CD14-positive monocyte (primary cell): ENCODE measurements around the gene CFAP57. TPM values are rescaled to one million over a fixed set of nuclear protein-coding genes. Genes with fewer than 3 reads are reported as not detected.

Experiments used
- DNase-seq, 3 donors: peaks; one replicate each; pipeline ENCODE4 v3.0.0-alpha.2; 2011 to 2022
- H2AFZ ChIP-seq: 2 replicates; pipeline ENCODE4 v1.6.0; 2012; ENCODE audit warnings: mild to moderate bottlenecking, low read depth, low read length, inconsistent platforms; ENCODE audit not compliant: insufficient read depth, poor library complexity, severe bottlenecking
- H3K27ac ChIP-seq, 2 donors: 1 replicate in 1 of 2; 2 replicates in 1 of 2; pipeline ENCODE4 v1.5.1; 2012 to 2013; ENCODE audit warnings: low read length in 2 of 2, control low read depth in 1 of 2, inconsistent platforms in 1 of 2, low read depth in 1 of 2, mild to moderate bottlenecking in 1 of 2
- H3K27me3 ChIP-seq, 2 donors: one replicate each; pipeline versions ENCODE4 v1.6.0 to v1.6.1; 2011 to 2013; ENCODE audit warnings: low read length in 2 of 2; ENCODE audit not compliant: control insufficient read depth in 2 of 2, insufficient read depth in 2 of 2
- H3K36me3 ChIP-seq, 2 donors: replicated peaks in 1 of 2; 1 replicate in 1 of 2; 2 replicates in 1 of 2; pipeline versions ENCODE4 v1.5.1 to v1.6.1; 2012 to 2013; ENCODE audit warnings: low read length in 2 of 2, control low read depth in 1 of 2, inconsistent platforms in 1 of 2, mild to moderate bottlenecking in 1 of 2; ENCODE audit not compliant: insufficient read depth in 2 of 2, control insufficient read depth in 1 of 2
- H3K4me1 ChIP-seq, 2 donors: 1 replicate in 1 of 2; 2 replicates in 1 of 2; pipeline versions ENCODE4 v1.5.1 to v1.6.1; 2012 to 2013; ENCODE audit warnings: low read length in 2 of 2, control low read depth in 1 of 2, inconsistent platforms in 1 of 2, mild to moderate bottlenecking in 1 of 2, moderate library complexity in 1 of 2; ENCODE audit not compliant: insufficient read depth in 2 of 2, control insufficient read depth in 1 of 2
- H3K4me2 ChIP-seq: replicated peaks from 2 replicates; pipeline ENCODE3; 2012; ENCODE audit warnings: low read length, moderate library complexity, mild to moderate bottlenecking; ENCODE audit not compliant: poor library complexity, severe bottlenecking; ENCODE audit errors: extremely low read depth
- H3K4me3 ChIP-seq, 3 experiments: fragments of 200-600 bp in 1 of 3; sonication (generic) in 1 of 3; replicated peaks in 1 of 3; 1 replicate in 2 of 3; 2 replicates in 1 of 3; pipeline ENCODE4 v1.5.1; 2011 to 2013; ENCODE audit warnings: low read length in 3 of 3, mild to moderate bottlenecking in 3 of 3, control low read depth in 2 of 3, low read depth in 2 of 3, inconsistent platforms in 1 of 3, moderate library complexity in 1 of 3
- H3K79me2 ChIP-seq: 2 replicates; pipeline ENCODE4 v1.6.0; 2012; ENCODE audit warnings: mild to moderate bottlenecking, control low read depth, inconsistent platforms, low read length, moderate library complexity; ENCODE audit not compliant: insufficient read depth
- H3K9ac ChIP-seq: 2 replicates; pipeline ENCODE4 v1.6.0; 2017; ENCODE audit warnings: low read length, mild to moderate bottlenecking; ENCODE audit not compliant: insufficient read depth, poor library complexity, severe bottlenecking
- H3K9me3 ChIP-seq, 2 donors: replicated peaks in 1 of 2; 1 replicate in 1 of 2; 2 replicates in 1 of 2; pipeline versions ENCODE4 v1.5.1 to v1.6.1; 2012 to 2013; ENCODE audit warnings: low read length in 2 of 2, control low read depth in 1 of 2; ENCODE audit not compliant: control insufficient read depth in 1 of 2, insufficient read depth in 1 of 2
- H4K20me1 ChIP-seq: 2 replicates; pipeline ENCODE4 v1.6.0; 2012; ENCODE audit warnings: mild to moderate bottlenecking, low read length, control low read depth, moderate library complexity; ENCODE audit not compliant: insufficient read depth
- H3K27ac Mint-ChIP-seq, 7 donors: one replicate each; pipeline ENCODE4 v1.8.0; 2020; ENCODE audit warnings: mild to moderate bottlenecking in 7 of 7, mixed read lengths in 7 of 7, moderate library complexity in 6 of 7, inconsistent platforms in 2 of 7
- H3K27me3 Mint-ChIP-seq, 3 donors: one replicate each; pipeline ENCODE4 v1.8.0; 2021 to 2022; ENCODE audit warnings: low read depth in 3 of 3, mild to moderate bottlenecking in 3 of 3, mixed read lengths in 3 of 3, moderate library complexity in 3 of 3, inconsistent platforms in 1 of 3
- H3K36me3 Mint-ChIP-seq, 2 donors: one replicate each; pipeline ENCODE4 v1.8.0; 2020; ENCODE audit warnings: mixed read lengths in 2 of 2, inconsistent platforms in 1 of 2, mild to moderate bottlenecking in 1 of 2
- H3K4me1 Mint-ChIP-seq: one replicate; pipeline ENCODE4 v1.8.0; 2020; ENCODE audit warnings: mild to moderate bottlenecking, mixed read lengths
- H3K4me3 Mint-ChIP-seq, 2 donors: one replicate each; pipeline ENCODE4 v1.8.0; 2020; ENCODE audit warnings: mild to moderate bottlenecking in 2 of 2, mixed read lengths in 2 of 2, moderate library complexity in 1 of 2
- H3K9me3 Mint-ChIP-seq, 7 donors: one replicate each; pipeline ENCODE4 v1.8.0; 2020 to 2022; ENCODE audit warnings: mixed read lengths in 7 of 7, mild to moderate bottlenecking in 6 of 7, moderate library complexity in 6 of 7, inconsistent platforms in 2 of 7
- WGBS: methylation state at CpG from one replicate; pipeline ENCODE4 v1.1.5; 2013; ENCODE audit warnings: missing lambda C conversion rate; ENCODE audit not compliant: insufficient coverage; 5-methylcytosine and 5-hydroxymethylcytosine counted together
- intact Hi-C, 2 donors: fragments of 100-400 bp; cut with micrococcal nuclease; formaldehyde crosslinking; loops; one replicate each; pipeline versions ENCODE4 v1.15.0 to v1.15.1; 2023
- polyA plus RNA-seq, 3 donors: library from polyadenylated mRNA; depleted of rRNA in 1 of 3; unstranded in 2 of 3; stranded (reverse) in 1 of 3; fragments of 300-500 nt in 2 of 3; fragments of >200 nt in 1 of 3; fragmentation: Illumina TruSeq in 2 of 3; gene quantifications; 1 replicate in 2 of 3; 2 replicates in 1 of 3; pipeline ENCODE4 v1.2.3, GENCODE V29; 2012 to 2021
- TF ChIP-seq, protein P1 (sequence below): fragments of 200-600 bp; IDR thresholded peaks from one replicate; pipeline ENCODE4 v1.8.0; 2022; ENCODE audit warnings: antibody characterized with exemption, mild to moderate bottlenecking

The CFAP57 gene
- polyA plus RNA-seq, 3 donors = 0.01 to 0.05 TPM; not detected in 1

DNA sequence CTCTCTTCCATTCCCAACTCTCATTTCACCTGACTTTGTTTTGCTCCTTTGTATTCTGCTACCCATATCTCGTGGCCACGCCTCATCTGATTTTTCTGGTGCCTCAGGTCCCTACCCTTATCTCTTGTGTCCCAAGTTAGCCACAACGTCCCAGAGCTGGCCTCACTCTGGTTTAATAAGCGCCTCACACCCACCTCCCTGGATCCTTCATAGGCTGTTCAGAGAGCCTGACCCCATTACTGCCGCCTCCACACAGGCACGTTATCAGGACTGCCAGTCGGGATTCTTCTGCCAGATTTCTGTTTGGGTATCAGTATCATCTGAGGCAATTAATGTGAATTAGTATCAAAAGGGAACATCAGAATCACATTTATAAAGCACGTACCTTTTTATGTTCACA, 62.9 kb downstream of the CFAP57 start:
- H3K9me3 ChIP-seq = no peaks in the 10 kb centered on the region
- H3K27ac Mint-ChIP-seq = no peak overlapping the region
- intact Hi-C loops = no loop called here
- TF ChIP-seq, protein P1, sequence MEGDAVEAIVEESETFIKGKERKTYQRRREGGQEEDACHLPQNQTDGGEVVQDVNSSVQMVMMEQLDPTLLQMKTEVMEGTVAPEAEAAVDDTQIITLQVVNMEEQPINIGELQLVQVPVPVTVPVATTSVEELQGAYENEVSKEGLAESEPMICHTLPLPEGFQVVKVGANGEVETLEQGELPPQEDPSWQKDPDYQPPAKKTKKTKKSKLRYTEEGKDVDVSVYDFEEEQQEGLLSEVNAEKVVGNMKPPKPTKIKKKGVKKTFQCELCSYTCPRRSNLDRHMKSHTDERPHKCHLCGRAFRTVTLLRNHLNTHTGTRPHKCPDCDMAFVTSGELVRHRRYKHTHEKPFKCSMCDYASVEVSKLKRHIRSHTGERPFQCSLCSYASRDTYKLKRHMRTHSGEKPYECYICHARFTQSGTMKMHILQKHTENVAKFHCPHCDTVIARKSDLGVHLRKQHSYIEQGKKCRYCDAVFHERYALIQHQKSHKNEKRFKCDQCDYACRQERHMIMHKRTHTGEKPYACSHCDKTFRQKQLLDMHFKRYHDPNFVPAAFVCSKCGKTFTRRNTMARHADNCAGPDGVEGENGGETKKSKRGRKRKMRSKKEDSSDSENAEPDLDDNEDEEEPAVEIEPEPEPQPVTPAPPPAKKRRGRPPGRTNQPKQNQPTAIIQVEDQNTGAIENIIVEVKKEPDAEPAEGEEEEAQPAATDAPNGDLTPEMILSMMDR = no peak
- no peaks in the 10 kb centered on the region for H4K20me1 ChIP-seq
- H3K27me3 ChIP-seq = no peaks in the 10 kb centered on the region
- no peak for DNase-seq
- H3K4me3 ChIP-seq = no peak overlapping the region
- H3K4me1 ChIP-seq = peaks cover 0 to 8% of the 10 kb centered on the region in 2 donors
- no peak overlapping the region for H3K27ac ChIP-seq
- no peaks in the 10 kb centered on the region for H3K36me3 ChIP-seq
- peaks cover 16% of the 10 kb centered on the region for H3K4me1 Mint-ChIP-seq
- H3K9me3 Mint-ChIP-seq = no peaks in the 10 kb centered on the region
- H3K9ac ChIP-seq = no peak overlapping the region
- WGBS = 98% methylated on average over 4 of the region's 8 CpGs
- H2AFZ ChIP-seq = no peak overlapping the region
- H3K79me2 ChIP-seq = no peaks in the 10 kb centered on the region
- no peaks in the 10 kb centered on the region for H3K36me3 Mint-ChIP-seq
- no peak overlapping the region for H3K4me2 ChIP-seq
- no peak overlapping the region for H3K4me3 Mint-ChIP-seq
- H3K27me3 Mint-ChIP-seq = peaks cover 0 to 2% (median 0%) of the 10 kb centered on the region in 3 donors

DNA sequence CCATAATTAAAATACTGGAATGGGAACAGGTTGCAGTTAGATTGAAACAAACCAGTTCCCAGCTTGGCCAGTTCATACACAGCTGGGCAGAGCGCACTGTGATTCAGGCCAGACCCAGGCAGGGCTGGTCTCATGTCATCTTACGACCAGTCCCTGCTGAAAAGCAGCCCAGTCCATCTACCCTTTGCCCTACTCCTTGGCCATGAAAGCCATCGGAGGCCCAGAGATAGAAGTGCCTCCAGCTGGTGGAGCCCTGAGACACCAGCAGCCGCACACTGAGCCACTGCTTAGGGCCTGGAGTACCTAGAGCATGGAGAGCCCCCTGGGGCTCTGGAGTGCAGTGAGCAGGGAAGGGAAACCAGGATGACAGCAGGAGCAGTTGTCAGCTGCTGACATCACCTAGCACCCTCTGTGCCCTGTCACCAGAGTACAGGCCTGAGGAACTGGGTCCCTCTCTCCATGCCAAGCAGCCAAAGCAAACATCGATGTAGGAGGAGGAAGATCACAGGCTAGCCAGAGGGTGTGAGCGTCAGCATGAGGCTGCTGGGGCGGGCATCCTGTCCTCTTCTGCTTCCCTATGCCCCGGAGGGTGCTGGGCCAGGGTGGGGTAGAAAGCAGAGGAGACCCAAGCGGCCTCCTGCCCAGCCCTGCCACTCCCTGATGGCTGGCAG, 63.5 kb downstream of the CFAP57 start:
- no peaks in the 10 kb centered on the region for H3K9me3 Mint-ChIP-seq
- H3K9me3 ChIP-seq = no peaks in the 10 kb centered on the region
- no peaks in the 10 kb centered on the region for H3K36me3 ChIP-seq
- intact Hi-C loops = no loop called here
- H3K36me3 Mint-ChIP-seq = no peaks in the 10 kb centered on the region
- WGBS = 75% methylated on average over 8 of the region's 9 CpGs
- H3K9ac ChIP-seq = no peak overlapping the region
- TF ChIP-seq, protein P1 = no peak
- no peak for DNase-seq
- H3K4me1 Mint-ChIP-seq = peaks cover 16% of the 10 kb centered on the region
- H3K4me2 ChIP-seq = no peak overlapping the region
- H3K27ac ChIP-seq = no peak overlapping the region
- no peaks in the 10 kb centered on the region for H3K27me3 ChIP-seq
- peaks cover 0 to 8% of the 10 kb centered on the region in 2 donors for H3K4me1 ChIP-seq
- no peak overlapping the region for H3K4me3 Mint-ChIP-seq
- no peak overlapping the region for H3K27ac Mint-ChIP-seq
- no peaks in the 10 kb centered on the region for H3K79me2 ChIP-seq
- no peak overlapping the region for H2AFZ ChIP-seq
- no peaks in the 10 kb centered on the region for H4K20me1 ChIP-seq
- H3K4me3 ChIP-seq = no peak overlapping the region
- peaks cover 0 to 2% (median 0%) of the 10 kb centered on the region in 3 donors for H3K27me3 Mint-ChIP-seq
